IPS-20b (cell line): ENCODE results near the gene RAB38.

Experiments used
- H3K27ac ChIP-seq: one replicate; pipeline ENCODE4 v1.5.1; 2013; ENCODE audit warnings: low read length
- H3K27me3 ChIP-seq: 2 replicates; pipeline ENCODE4 v1.6.1; 2013; ENCODE audit warnings: mild to moderate bottlenecking, low read length, inconsistent platforms; ENCODE audit not compliant: insufficient read depth
- H3K36me3 ChIP-seq: 2 replicates; pipeline ENCODE4 v1.6.1; 2013; ENCODE audit warnings: low read depth, mild to moderate bottlenecking, inconsistent platforms, low read length, moderate library complexity; ENCODE audit not compliant: insufficient read depth
- H3K4me1 ChIP-seq: 2 replicates; pipeline ENCODE4 v1.6.1; 2013; ENCODE audit warnings: mild to moderate bottlenecking, control low read depth, inconsistent platforms, low read length, moderate library complexity; ENCODE audit not compliant: insufficient read depth
- H3K4me3 ChIP-seq: 2 replicates; pipeline ENCODE4 v1.5.1; 2013; ENCODE audit warnings: mild to moderate bottlenecking, low read length, inconsistent platforms
- H3K9ac ChIP-seq: 2 replicates; pipeline ENCODE4 v1.6.1; 2013; ENCODE audit warnings: low read depth, mild to moderate bottlenecking, inconsistent platforms, low read length, moderate library complexity
- H3K9me3 ChIP-seq: 2 replicates; pipeline ENCODE4 v1.6.1; 2013; ENCODE audit warnings: mild to moderate bottlenecking, low read depth, low read length, inconsistent platforms; ENCODE audit not compliant: insufficient read depth

RAB38 gene

DNA sequence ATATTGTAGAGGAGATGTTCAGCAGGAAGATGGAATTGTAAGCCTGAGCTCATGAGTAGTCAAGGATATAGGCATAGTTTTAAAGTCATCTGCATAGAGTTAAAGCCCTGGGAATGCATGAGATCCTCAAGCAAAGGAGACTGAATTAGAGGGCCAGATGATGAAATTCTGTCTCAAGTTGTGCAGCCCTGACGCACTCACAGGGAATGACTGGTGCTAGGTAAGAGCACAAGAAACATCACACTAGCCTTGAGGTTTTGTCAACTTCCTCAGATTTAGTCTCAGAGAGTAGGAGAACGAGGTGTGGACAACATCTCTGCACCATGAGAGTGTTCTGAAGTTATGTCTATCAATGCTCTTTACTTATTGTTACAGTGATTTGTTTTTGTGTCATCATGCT is 5.8 kb downstream of the RAB38 start:
- Histone ChIP-seq H3K27me3 (peaks cover 7% of the 10 kb centered on the region), H3K4me1 (no peaks in the 10 kb centered on the region), H3K27ac (no peak overlapping the region), H3K9me3 (no peaks in the 10 kb centered on the region), H3K9ac (no peak overlapping the region), H3K36me3 (no peaks in the 10 kb centered on the region), H3K4me3 (no peak overlapping the region)

DNA sequence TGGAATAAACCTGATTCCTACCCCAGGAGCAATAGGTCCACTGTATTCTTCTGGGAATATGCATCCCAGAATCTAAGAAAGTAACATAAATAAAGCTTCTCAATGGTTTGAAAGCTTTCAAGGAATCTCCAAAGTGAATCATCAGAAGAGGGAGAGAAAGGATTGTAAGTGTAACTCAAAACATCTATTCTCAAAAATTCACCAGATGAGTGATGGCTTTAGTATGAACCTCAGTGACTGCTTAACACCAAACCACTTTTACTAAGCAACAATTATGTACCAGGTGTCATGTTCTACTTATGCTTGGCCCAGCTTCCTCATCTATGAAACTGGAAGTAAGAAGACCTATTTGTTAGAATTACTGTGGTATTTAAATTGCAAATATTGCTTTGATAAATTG is 7.4 kb downstream of the RAB38 start:
- no peak overlapping the region for H3K27ac ChIP-seq
- no peak overlapping the region for H3K4me3 ChIP-seq
- no peaks in the 10 kb centered on the region for H3K9me3 ChIP-seq
- H3K9ac ChIP-seq, result no peak overlapping the region
- no peaks in the 10 kb centered on the region for H3K4me1 ChIP-seq
- no peaks in the 10 kb centered on the region for H3K36me3 ChIP-seq
- no peaks in the 10 kb centered on the region for H3K27me3 ChIP-seq

DNA sequence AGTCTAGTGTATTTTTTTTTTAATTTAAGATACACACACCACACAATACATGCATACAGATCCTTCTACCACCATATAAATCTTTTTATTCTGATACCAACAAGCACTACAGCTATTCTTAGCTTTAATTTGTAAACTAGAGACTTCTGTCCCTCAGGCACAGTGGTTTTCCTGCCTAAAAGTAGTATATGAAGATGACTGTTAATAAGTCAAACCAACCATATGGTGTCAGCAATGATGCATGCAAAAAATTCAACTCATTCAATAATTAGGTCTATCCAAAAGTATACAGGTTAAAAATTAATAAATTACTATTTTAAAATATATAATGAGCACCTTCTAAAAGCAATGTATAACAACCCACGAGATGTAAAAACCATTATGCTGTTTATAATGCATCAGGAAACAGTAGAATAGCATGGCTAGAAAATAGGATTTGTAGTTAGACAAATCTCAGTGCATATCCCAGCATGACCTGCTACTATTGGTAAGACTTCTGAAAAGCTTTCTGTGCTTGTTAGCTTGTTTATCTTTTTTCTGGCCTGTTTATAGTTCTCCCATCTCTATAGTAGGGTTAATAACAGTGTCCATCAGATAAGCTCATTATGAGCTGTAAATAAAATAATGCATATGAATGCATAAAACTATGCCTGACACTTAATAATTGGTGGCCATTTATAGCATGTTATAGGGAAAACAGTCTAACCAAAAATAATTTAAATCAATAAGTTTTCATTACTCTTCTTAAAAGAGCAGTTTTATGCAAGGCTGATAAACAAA is 10.2 kb downstream of the RAB38 start:
- Histone ChIP-seq H3K4me3 (no peak overlapping the region), H3K36me3 (no peaks in the 10 kb centered on the region), H3K27me3 (no peaks in the 10 kb centered on the region), H3K9ac (no peak overlapping the region), H3K4me1 (no peaks in the 10 kb centered on the region), H3K9me3 (no peaks in the 10 kb centered on the region), H3K27ac (no peak overlapping the region)

DNA sequence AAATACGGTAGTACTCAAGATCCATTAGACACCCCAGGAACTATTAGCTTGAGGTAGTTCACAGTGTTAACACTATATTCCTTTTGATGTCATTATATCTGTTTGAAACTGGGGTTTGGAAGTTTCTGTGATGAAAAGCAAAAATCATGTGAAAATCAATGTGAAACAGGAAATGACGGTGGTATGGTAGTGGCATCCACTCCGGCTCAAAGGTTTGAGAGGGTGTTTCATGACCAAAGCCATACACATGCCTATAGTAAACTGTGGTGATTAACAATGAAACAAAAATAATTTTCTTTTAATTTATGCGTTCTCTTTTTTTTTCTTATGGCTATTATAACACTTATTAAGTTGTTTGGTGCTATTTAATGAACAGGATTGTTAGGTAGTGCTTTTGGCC is 10.9 kb downstream of the RAB38 start:
- Histone ChIP-seq H3K9me3 (no peaks in the 10 kb centered on the region; the same call in 1 of the 2 replicates), H3K27ac (no peak overlapping the region), H3K4me1 (no peaks in the 10 kb centered on the region), H3K27me3 (no peaks in the 10 kb centered on the region), H3K9ac (no peak overlapping the region), H3K4me3 (no peak overlapping the region), H3K36me3 (no peaks in the 10 kb centered on the region)

DNA sequence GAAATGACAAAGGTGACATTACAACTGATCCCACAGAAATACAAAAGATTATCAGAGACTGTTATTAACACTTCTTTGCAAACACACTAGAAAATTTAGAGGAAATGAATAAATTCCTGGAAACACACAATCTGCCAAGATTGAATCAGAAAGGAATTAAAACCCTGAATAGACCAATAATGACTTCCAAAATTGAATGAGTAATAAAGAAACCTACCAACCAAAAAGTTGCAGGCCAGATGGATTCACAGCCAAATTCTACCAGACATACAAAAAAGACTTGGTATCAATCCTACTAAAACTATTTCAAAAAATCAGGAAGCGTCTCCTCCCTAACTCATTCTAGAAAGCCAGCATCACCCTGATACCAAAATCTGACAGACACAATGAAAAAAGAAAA is 17.2 kb downstream of the RAB38 start:
- H3K27me3 ChIP-seq, result no peaks in the 10 kb centered on the region
- H3K4me1 ChIP-seq, result no peaks in the 10 kb centered on the region
- H3K9ac ChIP-seq, result no peak overlapping the region
- H3K4me3 ChIP-seq, result no peak overlapping the region
- peaks cover 12% of the 10 kb centered on the region; the same call in 1 of the 2 replicates for H3K9me3 ChIP-seq
- H3K36me3 ChIP-seq, result no peaks in the 10 kb centered on the region
- no peak overlapping the region for H3K27ac ChIP-seq

DNA sequence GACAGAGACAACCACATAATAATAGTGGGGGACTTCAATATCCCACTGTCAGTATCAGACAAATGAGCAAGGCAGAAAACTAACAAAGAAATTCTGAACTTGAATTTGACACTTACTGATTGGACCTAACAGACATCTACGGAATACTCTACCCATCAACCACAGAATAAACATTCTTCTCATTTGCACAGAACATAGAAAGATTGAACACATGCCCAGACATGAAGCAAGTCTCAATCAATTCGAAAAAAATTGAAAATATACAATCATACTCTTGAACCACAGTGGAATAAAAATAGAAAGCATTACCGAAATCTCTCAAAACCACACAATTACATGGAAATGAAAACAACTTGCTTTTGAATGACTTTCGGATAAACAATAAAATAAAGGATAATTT is 17.9 kb downstream of the RAB38 start:
- Histone ChIP-seq H3K36me3 (no peaks in the 10 kb centered on the region), H3K27me3 (no peaks in the 10 kb centered on the region), H3K9ac (no peak overlapping the region), H3K27ac (no peak overlapping the region), H3K9me3 (peaks cover 12% of the 10 kb centered on the region; the same call in 1 of the 2 replicates), H3K4me3 (no peak overlapping the region), H3K4me1 (no peaks in the 10 kb centered on the region)

DNA sequence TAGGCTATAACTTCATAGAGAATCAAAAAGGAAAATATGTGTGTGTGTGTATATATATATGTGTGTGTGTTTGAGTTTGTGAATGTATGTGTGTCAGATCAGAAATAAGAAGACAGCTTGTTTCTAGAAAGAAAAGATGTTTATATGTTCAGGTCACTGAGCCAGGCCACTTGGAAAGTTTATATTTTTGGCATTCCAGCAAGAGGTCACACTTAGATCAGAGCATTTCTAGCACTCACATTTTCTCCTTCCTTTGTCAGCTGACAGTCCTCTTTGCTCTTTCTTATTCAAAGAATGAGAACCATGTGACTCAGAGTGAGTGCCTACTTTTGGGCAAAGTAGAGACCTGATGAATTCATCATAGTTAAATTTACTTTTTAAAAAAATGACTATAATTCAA is 22.9 kb downstream of the RAB38 start:
- H3K4me1 ChIP-seq, result no peaks in the 10 kb centered on the region

DNA sequence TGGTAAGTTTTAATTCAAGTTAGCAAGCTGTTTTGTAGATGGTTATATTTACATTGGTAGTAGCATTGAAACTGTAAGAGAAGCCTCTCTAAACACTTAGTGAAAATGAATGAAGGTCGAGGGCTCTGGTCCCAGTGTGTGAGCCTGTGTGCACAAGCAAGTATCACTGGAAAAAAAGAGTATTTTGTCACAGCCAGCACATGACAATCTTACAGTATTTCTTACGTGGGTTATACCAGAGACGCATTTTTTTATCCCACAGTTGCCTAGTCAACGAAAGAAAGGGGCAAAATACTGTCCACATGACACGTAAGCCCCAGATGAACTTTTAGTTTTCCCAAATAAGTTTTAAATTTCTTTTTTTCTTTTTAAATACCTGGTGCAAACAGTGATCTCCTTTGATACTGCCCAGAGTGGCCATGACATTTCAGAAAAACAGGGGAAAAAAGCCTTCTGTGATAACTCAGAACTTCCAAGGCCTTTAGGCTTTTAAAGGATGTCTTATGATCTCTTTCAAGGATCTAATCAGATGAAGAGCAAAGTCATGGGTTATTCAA is 23.5 kb downstream of the RAB38 start:
- Histone ChIP-seq H3K27ac (no peak overlapping the region), H3K27me3 (no peaks in the 10 kb centered on the region), H3K4me1 (no peaks in the 10 kb centered on the region), H3K4me3 (no peak overlapping the region), H3K9ac (no peak overlapping the region), H3K36me3 (peaks cover 8% of the 10 kb centered on the region; the same call in 1 of the 2 replicates), H3K9me3 (peaks cover 12% of the 10 kb centered on the region; the same call in 1 of the 2 replicates)

More for the DNA sequence above, 22.9 kb downstream of the RAB38 start:
- Histone ChIP-seq H3K4me3 (no peak overlapping the region), H3K27me3 (no peaks in the 10 kb centered on the region), H3K9me3 (peaks cover 12% of the 10 kb centered on the region; the same call in 1 of the 2 replicates), H3K27ac (no peak overlapping the region), H3K9ac (no peak overlapping the region), H3K36me3 (peaks cover 8% of the 10 kb centered on the region; the same call in 1 of the 2 replicates)

DNA sequence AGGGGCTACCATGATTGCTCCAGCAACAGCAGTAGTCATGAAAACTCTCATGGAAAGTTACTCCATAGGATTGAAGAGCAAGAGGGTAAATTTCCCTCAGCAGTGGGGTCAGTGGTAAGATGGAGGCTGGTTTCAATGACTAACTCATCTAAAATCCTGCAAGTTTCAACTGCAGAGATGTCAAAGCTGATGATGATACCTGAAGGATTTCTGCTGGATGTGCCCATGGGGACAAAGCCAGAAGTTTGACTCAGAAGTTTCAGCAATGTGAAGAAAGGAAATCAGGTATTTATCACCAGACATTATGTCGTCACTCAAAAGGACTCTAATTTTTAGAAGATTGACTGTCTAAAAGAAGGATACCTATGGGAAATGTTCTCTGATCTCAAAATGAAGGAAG is 29.1 kb downstream of the RAB38 start:
- Histone ChIP-seq H3K27me3 (no peaks in the 10 kb centered on the region), H3K4me3 (no peak overlapping the region), H3K9ac (no peak overlapping the region), H3K4me1 (no peaks in the 10 kb centered on the region), H3K9me3 (no peaks in the 10 kb centered on the region; the same call in 1 of the 2 replicates), H3K36me3 (peaks cover 8% of the 10 kb centered on the region; the same call in 1 of the 2 replicates), H3K27ac (no peak overlapping the region)

DNA sequence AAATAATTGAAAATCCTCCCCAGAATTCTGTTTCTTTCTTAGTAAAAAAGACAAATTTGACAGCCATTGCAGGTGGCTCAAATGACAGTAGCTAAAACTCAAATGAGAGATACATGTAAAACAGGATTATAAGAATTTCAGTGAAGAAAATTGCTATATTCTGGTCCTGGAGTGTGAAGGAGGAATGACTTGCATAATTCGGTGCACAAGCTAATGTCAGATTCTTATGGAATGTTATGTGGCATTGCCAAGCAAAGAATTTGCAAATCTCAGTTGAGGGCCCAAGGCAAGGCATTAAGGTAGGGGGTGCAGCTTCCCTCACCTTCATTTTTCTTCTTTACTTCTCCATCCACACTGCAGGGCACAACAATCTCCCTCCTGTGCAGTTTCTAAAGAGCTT is 35.4 kb downstream of the RAB38 start:
- no peaks in the 10 kb centered on the region for H3K36me3 ChIP-seq

DNA sequence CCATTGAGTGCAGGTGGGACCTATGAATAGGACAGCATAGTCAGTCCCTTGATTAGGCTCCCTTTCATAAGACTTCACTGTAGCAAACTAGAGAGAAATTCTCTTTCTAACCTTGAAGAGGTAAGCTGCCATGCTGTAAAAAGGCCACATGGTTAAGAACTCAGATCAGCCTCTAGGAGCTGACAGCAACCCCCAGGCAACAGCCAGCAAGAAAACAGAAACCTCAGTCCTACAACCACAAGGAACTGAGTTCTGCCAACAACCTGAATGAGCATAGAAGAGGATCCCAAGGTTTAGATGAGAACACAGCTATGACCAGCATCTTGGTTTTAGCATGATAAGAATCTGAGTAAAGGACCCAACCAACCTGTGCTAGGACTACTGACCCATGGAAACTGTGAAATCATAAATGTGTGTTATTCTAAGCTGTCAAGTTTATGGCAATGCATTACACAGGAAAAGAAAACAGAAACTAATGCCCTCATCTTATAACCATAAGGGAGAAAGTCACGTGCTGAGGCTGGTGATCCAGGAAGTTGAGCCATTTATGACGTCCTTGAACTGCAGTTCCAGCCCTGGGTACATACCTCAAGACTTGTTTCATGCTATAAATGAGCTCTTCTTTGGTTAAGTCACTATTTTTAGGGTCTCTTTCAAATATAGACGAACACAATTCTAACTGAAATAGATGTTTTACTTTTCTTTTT is 43.3 kb downstream of the RAB38 start:
- no peak overlapping the region for H3K4me3 ChIP-seq
- H3K9ac ChIP-seq, result no peak overlapping the region
- no peaks in the 10 kb centered on the region for H3K36me3 ChIP-seq
- H3K9me3 ChIP-seq, result no peaks in the 10 kb centered on the region; the same call in 1 of the 2 replicates
- H3K27me3 ChIP-seq, result no peaks in the 10 kb centered on the region
- H3K27ac ChIP-seq, result no peak overlapping the region
- no peaks in the 10 kb centered on the region for H3K4me1 ChIP-seq

More for the DNA sequence above, 35.4 kb downstream of the RAB38 start:
- H3K4me3 ChIP-seq, result no peak overlapping the region
- no peaks in the 10 kb centered on the region; the same call in 1 of the 2 replicates for H3K9me3 ChIP-seq
- no peak overlapping the region for H3K27ac ChIP-seq
- H3K9ac ChIP-seq, result no peak overlapping the region
- H3K4me1 ChIP-seq, result no peaks in the 10 kb centered on the region
- H3K27me3 ChIP-seq, result no peaks in the 10 kb centered on the region
